ENCODE data around the gene ZFHX3.

The ZFHX3 gene

DNA sequence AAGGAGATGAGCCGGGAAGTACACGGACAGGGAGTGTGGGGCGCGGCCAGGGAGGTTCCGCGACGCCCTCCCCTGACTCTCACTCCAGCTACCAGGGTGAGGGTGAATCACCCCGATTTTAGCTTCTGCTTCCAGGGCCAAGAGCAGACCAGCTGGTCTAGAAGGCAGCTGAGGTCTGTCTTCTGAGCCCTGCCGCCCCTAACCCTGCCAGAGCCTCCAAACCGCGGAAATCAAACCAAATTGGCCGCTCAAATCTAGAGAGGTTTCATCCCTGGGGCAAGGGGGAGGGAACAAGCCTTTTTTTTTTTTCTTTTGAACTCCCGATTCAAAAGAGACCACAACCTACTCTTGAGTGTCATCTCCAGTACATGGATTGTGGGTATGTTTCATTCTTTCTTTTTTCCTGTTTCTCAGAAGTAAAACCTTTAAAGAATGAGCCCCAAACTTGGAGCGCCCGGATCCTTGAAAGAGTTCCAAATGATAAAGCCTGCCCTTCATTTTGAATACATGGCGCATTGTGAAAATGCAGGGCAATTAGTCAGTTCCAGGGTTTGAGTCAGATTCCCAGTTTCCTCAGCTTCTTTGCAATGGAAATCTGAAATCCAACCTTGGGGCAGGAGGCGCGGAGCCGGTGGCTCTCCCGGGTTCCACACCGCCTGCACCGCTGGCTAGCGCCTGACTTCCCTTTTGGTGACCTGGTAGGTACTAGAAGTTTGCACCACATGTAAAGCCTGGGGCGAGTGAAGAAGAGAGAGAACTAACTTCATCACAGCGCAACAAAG is 16.5 kb upstream of the ZFHX3 start:
- DNase-seq (ENCODE audit: low read depth in 2 of 2) = peak; percentile 86 to 90
- H3K4me3 ChIP-seq (replicated peaks in 1 of 2; ENCODE audit: low read depth in 2 of 2, low read length in 2 of 2) = peak overlapping the region; percentile 29 to 36
- TF ChIP-seq, protein P1, sequence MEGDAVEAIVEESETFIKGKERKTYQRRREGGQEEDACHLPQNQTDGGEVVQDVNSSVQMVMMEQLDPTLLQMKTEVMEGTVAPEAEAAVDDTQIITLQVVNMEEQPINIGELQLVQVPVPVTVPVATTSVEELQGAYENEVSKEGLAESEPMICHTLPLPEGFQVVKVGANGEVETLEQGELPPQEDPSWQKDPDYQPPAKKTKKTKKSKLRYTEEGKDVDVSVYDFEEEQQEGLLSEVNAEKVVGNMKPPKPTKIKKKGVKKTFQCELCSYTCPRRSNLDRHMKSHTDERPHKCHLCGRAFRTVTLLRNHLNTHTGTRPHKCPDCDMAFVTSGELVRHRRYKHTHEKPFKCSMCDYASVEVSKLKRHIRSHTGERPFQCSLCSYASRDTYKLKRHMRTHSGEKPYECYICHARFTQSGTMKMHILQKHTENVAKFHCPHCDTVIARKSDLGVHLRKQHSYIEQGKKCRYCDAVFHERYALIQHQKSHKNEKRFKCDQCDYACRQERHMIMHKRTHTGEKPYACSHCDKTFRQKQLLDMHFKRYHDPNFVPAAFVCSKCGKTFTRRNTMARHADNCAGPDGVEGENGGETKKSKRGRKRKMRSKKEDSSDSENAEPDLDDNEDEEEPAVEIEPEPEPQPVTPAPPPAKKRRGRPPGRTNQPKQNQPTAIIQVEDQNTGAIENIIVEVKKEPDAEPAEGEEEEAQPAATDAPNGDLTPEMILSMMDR (IDR thresholded peaks at IDR 0.05; ENCODE audit: low read depth, low read length) = no peak

GRCh38 chr16:73063854-73064211 is 15.9 kb upstream of the ZFHX3 start:
- H3K4me3 ChIP-seq (replicated peaks in 1 of 2; ENCODE audit: low read depth in 2 of 2, low read length in 2 of 2) = peak overlapping the region; percentile 29 to 35
- TF ChIP-seq, protein P1 (IDR thresholded peaks at IDR 0.05; ENCODE audit: low read depth, low read length) = no peak
- DNase-seq (ENCODE audit: low read depth in 2 of 2) = no peak

DNA sequence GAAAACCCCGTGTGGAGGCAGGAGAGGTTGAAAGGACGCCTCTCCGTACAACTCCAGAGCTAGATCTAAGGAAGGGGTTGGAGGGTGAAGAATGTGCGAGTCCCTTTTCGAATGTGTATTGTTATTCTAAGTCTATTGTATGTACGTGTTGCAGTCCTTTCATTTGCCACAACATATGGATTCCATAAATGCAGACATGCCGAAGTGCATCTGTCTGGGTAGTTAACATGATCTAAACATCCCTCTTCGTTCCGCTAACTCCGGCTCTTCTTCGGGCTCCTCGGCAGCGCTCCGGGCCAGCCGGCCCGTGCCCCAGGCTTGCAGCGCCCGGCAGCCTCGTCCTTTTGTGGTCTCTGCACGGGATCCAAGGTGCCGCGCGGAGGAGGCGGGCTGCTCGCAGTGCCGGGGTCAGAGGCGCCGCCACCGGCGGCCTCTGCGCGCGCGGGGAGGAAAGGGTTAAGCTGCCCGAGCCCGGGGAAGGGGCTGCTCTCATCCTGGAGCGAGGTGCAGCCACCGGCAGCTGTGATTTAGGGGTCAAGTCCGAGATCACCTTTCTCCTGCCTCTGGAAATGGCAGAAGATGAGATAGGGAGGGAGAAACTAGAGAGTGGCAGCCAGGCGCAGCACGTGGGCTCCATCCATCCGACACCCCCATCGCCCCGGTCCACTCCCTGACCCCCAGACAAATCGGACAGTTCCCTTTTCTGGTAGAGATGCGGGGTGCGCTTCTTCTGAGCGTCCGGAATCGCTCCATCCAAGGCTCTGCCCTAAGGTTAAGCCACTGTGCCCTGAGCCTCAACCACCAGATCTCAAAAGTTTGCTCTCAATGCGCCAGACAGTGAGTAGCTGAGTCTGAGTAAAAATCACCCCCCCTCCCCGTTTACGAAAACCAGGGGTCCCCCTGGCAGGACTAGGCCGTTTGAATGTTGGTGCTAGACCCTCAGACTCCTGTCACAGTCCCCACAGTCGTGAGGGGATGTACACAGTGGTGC is 15.1 kb upstream of the ZFHX3 start:
- DNase-seq (ENCODE audit: low read depth in 2 of 2) = peak in 1 of 2 donors; percentile 47
- TF ChIP-seq, protein P1 (IDR thresholded peaks at IDR 0.05; ENCODE audit: low read depth, low read length) = no peak
- H3K4me3 ChIP-seq (replicated peaks in 1 of 2; ENCODE audit: low read depth in 2 of 2, low read length in 2 of 2) = peak overlapping the region in 1 of 2 donors; percentile 30

- H3K4me3 ChIP-seq (replicated peaks in 1 of 2; ENCODE audit: low read depth in 2 of 2, low read length in 2 of 2) = no peak overlapping the region
- TF ChIP-seq, protein P1 (IDR thresholded peaks at IDR 0.05; ENCODE audit: low read depth, low read length) = no peak
- peak in 1 of 2 donors; percentile 22 for DNase-seq (ENCODE audit: low read depth in 2 of 2)
Observed at GRCh38 chr16:73062001-73062616, 14.2 kb upstream of the ZFHX3 start.

DNA sequence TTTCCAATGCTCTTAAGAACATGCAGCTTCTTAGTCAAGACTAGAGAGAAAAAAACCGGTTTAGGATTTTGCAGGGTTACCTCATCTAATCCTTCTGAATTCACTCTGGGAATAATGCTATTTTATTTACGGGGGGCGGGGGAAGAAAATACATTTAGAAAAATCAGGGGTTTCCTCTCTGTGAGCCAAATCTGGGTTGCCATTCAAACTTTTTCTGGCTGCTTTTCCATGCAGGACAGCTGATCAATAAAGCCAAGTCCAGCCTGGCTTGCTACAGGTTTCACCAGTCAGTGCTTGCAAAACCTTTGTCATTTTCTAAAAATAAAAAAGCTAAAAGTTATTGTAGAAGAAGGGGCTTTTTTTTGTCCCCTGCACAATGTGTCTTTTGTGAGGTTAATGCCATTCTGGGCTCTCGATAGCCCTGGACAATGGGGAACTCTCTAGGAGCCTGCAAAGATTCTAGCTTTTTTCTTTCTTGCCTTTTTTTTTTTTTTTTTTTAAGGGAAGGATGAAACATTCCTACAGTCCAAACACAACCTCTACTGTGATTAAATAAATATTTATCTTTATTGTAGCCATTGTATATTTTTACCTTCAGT is 13.1 kb upstream of the ZFHX3 start:
- DNase-seq (ENCODE audit: low read depth in 2 of 2) = peak in 1 of 2 donors; percentile 49
- peak overlapping the region in 1 of 2 donors; percentile 70 for H3K4me3 ChIP-seq (replicated peaks in 1 of 2; ENCODE audit: low read depth in 2 of 2, low read length in 2 of 2)
- TF ChIP-seq, protein P1 (IDR thresholded peaks at IDR 0.05; ENCODE audit: low read depth, low read length) = no peak
